ENCODE data around the gene FRYL.

- no peak for TF ChIP-seq CTCF (IDR thresholded peaks at IDR 0.05)
- TF ChIP-seq POLR2A (IDR thresholded peaks at IDR 0.05), result no peak
Measured at GRCh38 chr4:48604527-48604926, 175.6 kb downstream of the FRYL start.
